Activated effector memory CD4-positive, alpha-beta T cell treated with Interleukin-2 at 50 U/mL for 16 hours (primary cell): ENCODE results near the gene PDE4DIP.
"Not testable (repeated sequence)": the region's sequence is repeated elsewhere in the genome, so short reads cannot be mapped to it uniquely, and the experiment has no call there.

Experiments
- DNase-seq: peaks from one replicate; pipeline ENCODE4 v3.0.0-alpha.2; 2020

The PDE4DIP gene

DNA sequence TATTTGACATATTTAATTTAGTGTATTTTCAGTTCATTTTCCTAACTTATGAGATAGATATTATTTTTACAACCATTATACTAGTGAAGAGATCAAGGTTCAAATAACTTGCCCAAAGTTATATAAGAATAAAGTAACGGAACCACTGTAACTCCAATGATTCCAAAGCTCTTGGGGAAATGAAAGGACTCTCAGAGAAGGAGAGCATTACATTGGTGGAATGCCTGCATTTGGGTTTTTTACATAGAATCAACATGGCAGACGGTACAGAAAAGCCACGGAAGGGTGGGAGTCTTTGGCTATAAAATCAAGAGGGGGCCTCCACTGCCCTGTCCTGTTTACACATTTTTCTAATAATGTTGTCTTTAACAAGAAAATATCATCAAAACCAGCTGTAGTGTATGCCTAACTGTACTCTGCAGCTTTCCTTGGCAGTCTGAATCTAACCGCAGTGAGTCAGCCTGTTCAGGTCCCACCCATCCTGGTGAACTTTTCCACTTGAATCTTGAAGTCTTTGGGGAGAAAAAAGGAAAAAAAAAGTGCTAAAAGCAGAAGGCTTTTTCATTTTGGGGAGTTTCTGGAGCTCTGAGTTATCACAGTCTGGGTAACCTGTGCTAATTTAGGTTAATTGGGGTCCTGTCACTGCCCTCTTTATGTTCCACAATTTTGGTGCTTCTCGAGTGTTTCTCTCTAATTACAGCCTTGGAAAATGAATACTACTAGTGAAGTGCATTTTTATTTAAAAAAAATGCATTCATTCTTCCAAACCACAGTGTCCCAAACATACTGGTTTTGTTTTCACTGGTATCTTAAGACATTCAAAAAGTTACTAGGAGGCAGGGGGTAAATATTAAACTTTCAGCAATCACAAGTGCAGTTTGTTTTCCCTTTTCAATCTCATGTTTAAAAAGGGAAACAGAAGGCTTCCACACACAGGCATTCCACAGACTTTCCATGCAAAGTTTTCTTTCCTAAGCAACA lies 30.5 kb downstream of the PDE4DIP start:
- not testable (repeated sequence) for DNase-seq

- not testable (repeated sequence) for DNase-seq
Measured at GRCh38 chr1:148879812-148880416, 35.7 kb downstream of the PDE4DIP start.

DNA sequence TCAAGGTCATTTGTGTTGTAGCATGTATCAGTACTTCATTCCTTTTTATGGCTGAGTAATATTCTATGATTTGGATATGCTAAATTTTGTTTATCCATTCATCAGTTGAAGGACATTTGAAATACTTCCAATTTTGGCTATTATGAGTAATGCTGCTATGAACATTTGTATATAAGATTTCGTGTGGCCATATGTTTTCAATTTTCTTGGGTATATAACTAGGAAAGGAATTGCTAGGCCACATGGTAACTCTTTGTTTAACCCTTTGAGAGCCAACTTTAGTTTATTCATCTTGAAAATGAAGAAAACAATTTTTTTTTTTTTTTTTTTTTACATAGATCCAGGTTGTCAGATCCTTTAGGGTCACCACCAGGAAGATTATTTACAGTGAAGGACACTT lies 37.0 kb downstream of the PDE4DIP start:
- DNase-seq, result not testable (repeated sequence)

- not testable (repeated sequence) for DNase-seq
Measured at GRCh38 chr1:148885219-148885618, 41.0 kb downstream of the PDE4DIP start.

DNA sequence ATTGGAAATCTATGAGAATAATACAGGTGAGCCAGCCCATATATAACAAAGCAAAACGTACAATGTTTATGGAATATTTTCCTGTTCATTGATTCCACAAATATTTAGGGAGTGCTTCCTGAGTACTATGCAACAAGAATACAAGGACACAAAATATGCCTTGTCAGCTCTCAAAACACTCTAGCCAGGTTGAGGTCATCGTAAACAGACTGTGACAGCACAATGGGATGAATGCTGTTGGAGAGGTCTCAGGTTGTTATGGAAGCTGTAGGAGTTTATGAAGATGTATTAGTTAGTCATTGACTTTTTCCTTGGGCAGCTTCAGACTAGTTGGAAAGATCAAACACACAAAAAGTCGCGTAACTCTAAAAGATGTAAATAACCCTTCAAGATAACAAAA lies 42.1 kb downstream of the PDE4DIP start:
- not testable (repeated sequence) for DNase-seq

DNA sequence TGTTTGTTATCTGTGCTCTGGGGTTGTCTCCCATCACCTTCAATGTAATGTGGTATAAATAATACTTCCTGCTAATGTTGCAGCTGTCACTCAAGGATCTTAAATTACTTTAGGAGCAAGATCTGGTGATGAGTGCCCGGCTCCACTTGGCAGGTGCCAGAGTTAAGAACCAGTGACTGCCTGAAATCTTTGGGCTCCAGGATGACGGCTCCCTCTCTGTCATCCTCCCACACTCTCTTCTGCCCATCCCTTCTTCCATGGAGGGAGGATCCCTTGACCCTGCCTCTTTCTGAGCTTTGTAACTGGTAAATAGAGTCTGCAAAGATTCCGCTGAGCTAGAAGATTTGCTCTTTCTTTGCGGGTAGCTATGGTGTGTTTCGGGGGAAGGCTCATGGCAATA lies 44.4 kb downstream of the PDE4DIP start:
- DNase-seq, result not testable (repeated sequence)

- DNase-seq, result not testable (repeated sequence)
Measured at GRCh38 chr1:148889267-148890074, 45.2 kb downstream of the PDE4DIP start.

- not testable (repeated sequence) for DNase-seq
Measured at GRCh38 chr1:148890075-148890568, 45.9 kb downstream of the PDE4DIP start.

DNA sequence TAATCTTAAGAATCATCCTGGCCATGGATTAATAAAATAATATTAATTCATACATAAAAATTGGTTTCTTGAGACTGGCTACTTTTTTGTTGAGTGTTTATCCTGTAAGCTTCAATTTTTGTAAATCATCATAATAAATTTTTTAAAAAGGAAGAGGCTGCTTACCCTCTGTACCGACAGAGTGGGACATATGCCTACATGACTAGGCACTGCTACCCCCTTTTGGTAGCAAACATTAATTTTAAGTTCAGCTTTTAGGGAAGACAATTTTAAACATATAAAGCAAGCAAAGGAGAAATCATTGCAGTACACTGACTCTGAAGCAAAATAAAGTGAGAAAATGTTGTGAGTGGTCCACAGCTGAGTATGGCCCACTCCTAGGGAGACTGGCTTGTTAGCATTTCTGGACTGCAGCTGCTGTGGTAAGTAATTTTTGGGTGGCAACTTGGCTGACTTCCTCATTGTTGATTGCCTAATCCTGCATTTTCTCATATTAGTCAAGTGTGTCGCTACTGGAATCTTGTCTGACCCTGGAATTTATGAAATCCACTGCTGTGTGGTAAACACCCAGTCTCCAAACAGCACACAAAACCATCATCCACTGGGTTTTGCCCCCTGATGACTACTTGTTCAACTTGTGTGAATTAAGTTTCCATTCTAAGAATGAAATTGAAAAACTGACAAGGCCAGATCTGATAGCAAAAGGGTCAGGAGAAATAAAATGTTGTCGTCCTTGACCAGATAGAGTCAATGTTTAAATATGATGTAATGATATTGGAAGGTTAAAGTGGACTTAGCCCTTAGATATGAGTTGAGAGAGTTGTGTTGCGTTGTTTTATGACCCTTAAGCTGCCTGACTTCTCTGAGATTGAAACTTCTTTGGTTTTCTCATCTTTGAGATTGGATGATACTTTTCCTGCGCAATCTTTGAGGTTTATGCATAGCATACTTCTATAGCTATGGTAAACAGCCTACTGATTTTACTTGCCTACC lies 50.4 kb downstream of the PDE4DIP start:
- DNase-seq, result not testable (repeated sequence)

GRCh38 chr1:148900026-148900425 lies 55.8 kb downstream of the PDE4DIP start:
- not testable (repeated sequence) for DNase-seq

- not testable (repeated sequence) for DNase-seq
Measured at GRCh38 chr1:148900691-148901090, 56.5 kb downstream of the PDE4DIP start.

- DNase-seq, result not testable (repeated sequence)
Measured at GRCh38 chr1:148901150-148901952, 57.1 kb downstream of the PDE4DIP start.

GRCh38 chr1:148901953-148902341 lies 57.7 kb downstream of the PDE4DIP start:
- not testable (repeated sequence) for DNase-seq

DNA sequence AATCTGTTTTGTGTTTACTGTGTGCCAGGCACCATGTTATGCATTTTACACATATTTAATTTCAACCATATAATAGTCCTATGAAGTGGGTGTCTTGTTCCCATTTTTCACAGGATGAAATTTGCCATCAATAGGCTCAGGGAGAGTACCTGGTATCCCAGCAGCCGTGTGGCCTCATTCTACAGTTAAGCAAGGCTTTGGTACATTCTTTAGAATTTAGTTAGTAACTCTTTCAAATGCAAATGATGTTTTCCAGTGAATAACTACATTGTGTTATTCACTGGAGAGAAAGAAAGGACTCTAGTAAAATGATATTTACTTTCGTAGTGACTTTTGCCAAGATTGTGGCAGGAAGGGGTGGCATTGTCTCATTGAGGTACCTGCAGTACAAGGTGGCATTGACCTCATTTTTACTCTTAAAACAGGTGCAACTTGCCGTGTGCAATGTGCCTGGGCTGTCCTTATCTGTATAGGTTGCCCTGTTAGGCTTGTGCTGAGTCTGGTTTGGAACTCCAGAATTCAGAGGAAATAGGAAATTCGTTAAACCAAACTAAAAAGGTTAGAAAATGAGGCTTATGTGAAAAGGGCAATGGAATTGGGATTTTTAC lies 65.1 kb downstream of the PDE4DIP start:
- not testable (repeated sequence) for DNase-seq

- not testable (repeated sequence) for DNase-seq
Measured at GRCh38 chr1:148911303-148911928, 67.2 kb downstream of the PDE4DIP start.

- DNase-seq, result not testable (repeated sequence)
Measured at GRCh38 chr1:148916222-148916621, 72.0 kb downstream of the PDE4DIP start.

DNA sequence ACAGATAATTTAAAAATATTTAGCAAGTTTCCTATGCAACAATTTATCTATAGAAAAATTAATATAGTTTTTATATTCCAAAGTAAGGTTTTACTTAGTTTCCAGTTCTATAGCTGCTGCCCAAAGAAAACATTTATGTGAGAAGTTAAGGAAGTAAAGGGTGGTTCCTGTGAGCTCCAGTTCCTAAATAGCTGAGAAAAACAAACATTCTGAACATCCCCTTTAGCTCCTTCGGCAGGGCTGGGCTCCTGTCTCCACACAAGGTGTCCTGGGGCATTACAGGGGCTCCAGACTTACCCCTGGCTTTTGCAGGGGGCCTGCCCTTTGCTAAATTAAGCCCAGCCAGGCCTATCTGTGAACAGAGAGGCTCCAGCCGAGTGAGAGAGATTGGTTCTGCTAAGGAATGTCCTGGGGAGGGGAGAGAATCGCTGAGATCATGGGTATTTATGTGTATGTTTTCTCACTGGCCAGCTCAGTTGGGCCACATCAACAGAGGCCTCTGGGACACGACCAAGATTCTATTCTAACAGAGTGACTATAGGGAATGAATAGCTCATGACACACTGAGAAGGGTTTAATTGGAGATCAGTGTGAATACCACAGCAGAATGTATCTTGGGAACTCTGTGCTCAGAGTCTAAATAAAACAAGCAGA lies 72.6 kb downstream of the PDE4DIP start:
- not testable (repeated sequence) for DNase-seq

DNA sequence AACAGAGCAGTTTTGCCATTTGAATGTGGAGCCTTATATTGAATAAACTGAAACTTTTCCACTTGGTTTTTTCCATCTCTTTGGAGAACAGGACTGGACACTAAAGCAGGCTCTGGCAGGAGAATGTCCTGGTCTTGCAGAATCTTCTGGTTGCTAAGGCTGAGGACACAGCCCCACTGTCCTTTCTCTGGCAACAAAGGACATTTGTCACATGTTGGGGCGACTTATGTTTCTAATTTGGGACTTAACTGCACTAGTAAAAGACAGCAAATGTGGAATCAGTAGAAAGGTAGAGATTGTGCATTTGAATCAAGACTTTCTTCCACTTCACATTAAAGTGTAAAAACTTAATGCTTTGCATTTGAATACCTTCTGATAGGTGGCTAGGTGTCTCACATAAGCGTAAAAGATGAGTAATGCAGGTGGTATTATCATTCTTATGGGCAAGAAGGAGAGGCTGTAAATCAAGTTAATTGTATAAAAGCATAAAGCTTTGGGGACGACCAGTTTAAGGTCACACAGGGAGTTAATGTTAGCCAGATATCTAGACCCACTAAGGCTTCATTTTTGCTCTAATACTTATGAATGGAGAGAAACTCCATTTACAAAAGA lies 74.7 kb downstream of the PDE4DIP start:
- DNase-seq, result not testable (repeated sequence)

- not testable (repeated sequence) for DNase-seq
Measured at GRCh38 chr1:148921047-148921446, 76.8 kb downstream of the PDE4DIP start.
